ENCODE measurements around the gene FMC1.
"Not testable (repeated sequence)": the region's sequence is repeated elsewhere in the genome, so short reads cannot be mapped to it uniquely, and the experiment has no call there.

FMC1 gene, protein sequence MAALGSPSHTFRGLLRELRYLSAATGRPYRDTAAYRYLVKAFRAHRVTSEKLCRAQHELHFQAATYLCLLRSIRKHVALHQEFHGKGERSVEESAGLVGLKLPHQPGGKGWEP

GRCh38 chr7:139341058-139341775, at the start of gene FMC1:
FMC1 (plus strand) TSS chr7:139341337; CDS start chr7:139341385, 48 bp downstream.
- peak; percentile 89 to 91 for DNase-seq

GRCh38 chr7:139292821-139293220, 48.3 kb upstream of the FMC1 start:
- no peak for DNase-seq

DNA sequence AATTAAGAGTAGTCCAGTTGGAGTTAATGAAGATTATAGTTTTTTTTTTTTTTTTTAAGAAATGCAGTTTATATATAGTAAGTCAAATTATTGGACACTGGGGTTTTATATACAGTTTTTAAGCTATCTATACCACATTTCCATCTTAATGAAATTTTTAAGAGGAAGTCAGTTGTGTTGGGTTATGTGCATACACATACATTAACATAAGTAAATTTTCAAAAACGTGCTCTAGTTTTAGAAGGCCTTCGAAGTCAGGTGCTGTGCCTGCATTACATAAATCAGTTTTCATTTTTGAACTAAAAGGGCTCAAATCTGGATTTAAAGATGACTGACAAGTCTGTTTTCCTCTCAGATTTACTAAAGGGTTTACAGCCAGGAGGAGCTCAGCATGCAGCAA, 47.6 kb upstream of the FMC1 start:
- no peak for DNase-seq

GRCh38 chr7:139294241-139294640, 46.9 kb upstream of the FMC1 start:
- no peak for DNase-seq

GRCh38 chr7:139294951-139295575, 46.1 kb upstream of the FMC1 start:
- no peak for DNase-seq

DNA sequence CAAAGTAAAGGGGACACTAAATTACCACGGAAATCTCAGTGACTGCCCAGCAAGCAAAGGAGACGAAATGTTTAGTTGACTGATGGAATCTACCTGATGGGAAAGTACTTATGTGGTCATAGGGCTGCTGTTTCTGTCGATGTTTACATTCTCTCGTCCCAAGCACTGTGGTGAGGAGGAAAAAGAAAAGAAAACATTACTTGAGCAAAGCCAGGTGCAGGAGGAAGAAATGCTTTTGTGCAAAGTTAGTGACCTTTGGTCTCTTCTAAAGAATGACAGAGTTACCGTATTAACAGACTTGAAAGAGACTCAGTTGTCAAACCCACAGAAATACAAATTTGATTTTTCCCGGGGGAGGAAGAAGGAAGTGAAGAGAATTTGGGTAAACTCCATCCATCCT, 43.3 kb upstream of the FMC1 start:
- no peak for DNase-seq

- DNase-seq = no peak
Observed at GRCh38 chr7:139299296-139299695, 41.8 kb upstream of the FMC1 start.

GRCh38 chr7:139300390-139300789, 40.7 kb upstream of the FMC1 start:
- DNase-seq = no peak

GRCh38 chr7:139304517-139304916, 36.6 kb upstream of the FMC1 start:
- DNase-seq = no peak

DNA sequence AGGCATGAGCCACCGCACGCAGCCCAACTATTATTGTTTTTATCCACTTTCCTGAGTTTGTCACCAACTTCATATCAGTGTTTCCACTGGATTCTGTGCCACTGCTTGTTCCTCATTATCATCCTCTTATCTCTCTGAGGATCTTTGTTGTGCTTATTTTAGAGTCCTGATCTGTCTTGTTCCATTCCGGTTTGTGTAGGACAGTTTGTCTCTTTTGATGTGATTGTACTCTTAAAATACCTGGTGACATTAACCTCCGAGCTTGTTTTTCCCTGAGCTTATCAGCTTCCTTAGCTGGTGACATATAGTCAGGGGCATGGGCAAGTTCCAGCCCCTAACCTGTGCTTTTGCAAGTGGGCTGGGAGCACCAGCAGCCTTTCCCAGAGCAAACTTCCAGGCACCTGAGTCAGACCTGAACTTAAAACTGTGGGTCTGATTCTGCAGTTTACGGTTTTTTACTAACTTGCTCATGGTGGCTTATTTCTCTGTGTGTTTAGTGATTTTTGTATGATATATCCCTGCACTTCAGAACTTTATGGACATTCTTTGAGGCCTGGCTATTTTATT, 23.1 kb upstream of the FMC1 start:
- no peak for DNase-seq

DNA sequence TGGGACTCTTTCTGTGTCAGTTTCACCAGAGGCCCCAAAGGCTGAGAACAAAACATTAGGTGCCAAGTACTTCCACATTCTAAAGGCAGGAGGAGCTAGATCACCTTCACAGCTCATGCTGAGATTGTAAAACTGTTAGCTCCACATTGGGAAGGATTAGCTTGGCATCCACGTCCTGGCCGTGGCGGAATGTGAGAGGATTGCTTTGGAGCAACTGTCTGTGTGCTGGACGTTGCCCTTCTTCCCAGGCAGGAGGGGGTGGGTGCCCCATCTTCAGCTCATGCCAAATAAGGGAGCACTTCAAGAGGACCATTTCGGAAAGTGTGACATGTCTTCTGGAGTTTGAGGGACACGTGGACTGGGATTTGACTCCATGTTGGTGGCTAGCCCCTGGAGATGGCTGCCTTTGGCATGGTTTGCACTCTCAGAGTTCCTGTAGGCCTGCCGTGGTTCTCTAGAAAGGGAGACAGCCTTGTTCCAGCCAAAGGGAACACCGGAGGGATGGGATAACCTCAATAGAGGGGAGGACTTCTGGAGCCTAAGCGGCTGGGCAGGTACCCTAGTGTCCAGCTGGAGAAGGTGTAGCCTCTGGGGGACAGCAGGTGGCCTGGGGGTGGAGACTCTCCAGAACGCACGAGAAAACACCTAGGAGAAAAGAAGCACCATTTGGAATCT, 19.9 kb upstream of the FMC1 start:
- peak in 1 of 2 donors; percentile 8 for DNase-seq

DNA sequence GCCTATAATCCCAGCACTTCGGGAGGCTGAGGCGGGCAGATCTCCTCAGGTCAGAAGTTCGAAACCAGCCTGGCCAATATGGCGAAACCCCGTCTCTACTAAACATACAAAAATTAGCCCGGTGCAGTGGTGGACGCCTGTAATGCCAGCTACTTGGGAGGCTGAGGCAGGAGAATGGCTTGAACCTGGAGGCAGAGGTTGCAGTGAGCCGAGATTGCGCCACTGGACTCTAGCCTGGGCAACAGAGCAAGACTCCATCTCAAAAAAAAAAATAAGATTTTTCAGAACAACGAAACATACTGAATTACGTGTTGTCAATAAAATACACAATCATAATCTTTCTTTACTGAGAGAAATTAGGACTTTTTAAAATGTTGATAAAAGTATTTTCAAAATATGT, 16.4 kb upstream of the FMC1 start:
- DNase-seq = not testable (repeated sequence)

DNA sequence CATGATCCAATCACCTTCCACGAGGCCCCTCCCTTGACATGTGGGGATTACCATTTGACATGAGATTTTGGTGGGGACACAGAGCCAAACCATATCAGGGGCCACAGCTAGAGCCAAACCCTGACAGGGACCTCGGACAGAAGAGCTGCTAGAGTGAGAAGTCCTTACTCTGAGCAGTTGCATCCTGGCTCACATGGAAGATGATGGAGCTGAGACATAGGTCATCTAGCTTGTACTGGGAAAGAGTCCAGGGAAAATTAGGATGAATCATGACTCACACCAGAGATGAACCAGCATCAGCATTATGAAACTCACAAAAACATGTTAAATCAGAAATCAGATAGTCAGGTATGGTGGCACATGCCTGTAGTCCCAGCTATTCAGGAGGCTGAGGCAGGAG, 12.8 kb upstream of the FMC1 start:
- DNase-seq = no peak

GRCh38 chr7:139329119-139329518, 12.0 kb upstream of the FMC1 start:
- no peak for DNase-seq

DNA sequence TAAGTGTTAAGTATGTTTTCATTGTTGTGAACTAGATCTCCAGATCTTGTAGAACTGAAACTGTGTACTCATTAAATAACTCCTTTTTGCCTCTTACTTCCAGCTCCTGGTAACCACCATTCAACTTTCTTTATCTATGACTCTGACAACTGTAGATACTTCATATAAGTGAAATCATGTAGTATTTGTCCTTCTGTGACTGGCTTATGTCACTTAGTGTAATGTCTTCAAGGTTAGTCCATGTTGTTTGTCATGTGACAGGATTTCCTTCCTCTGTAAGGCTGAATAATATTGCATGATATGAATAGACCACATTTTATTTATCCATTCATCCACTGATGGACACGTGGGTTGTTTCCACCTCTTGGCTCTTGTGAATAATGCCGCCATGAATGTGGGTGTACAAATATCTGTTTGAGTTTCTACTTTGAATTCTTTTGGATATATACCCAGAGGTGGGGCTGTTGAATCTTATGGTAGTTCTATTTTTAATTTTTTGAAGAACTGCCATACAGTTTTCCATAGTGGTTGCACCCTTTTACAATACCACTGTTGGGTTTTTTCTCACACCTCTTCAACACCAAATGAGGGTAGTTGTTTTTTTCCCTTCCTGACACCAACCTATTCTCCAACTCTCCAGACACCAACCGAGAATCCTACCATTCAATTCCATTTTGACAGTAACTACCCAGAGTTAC, 10.7 kb upstream of the FMC1 start:
- no peak for DNase-seq

- DNase-seq = no peak
Observed at GRCh38 chr7:139332697-139333359, 8.3 kb upstream of the FMC1 start.

DNA sequence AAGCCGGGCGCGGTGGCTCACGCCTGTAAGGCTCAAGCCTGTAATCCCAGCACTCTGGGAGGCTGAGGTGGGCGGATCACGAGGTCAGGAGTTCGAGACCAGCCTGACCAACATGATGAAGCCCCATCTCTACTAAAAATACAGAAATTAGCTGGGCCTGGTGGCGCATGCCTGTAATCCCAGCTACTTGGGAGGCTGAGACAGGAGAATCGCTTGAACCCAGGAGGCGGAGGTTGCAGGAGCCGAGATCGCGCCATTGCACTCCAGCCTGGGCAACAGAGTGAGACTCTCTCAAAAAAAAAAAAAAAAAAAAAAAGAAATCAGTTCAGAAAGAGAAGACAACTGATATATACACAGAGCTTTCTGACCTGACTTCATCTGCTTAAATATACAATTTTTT, 7.7 kb upstream of the FMC1 start:
- DNase-seq = not testable (repeated sequence)

DNA sequence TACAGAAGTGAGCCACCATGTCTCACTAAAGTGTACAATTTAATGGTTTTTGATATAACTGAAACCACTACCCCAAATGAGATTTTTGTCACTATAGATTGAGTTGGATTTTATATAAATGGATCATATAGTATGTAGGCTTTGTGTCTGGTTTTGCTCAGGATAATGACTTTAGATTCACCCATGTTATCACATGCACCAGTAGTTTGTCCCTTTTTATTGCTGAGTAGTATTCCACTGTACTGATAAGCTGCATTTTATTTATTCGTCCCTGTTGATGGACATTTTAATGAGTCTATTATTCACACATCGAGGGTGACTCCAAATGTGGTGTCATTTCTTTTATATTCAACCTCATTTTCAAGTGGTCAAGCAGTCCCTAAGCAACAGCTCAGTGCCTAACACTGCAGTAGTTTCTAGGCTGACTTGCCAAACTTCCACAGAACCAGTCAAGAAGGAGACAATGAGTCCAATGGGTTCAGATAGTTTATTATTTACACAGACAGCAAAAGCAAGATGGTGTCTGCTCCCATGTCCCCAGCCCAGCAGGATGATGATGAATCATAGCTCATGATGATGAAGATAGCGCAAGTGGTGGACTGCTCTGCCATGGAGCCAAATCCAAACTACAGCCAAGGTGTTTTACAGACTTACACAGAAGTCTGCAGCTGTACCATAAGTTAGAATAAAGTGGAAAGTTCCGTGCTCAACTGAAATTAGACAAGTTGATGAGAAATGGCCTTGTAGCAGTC, 6.6 kb upstream of the FMC1 start:
- no peak for DNase-seq

- DNase-seq = no peak
Observed at GRCh38 chr7:139339025-139339424, 2.1 kb upstream of the FMC1 start.

DNA sequence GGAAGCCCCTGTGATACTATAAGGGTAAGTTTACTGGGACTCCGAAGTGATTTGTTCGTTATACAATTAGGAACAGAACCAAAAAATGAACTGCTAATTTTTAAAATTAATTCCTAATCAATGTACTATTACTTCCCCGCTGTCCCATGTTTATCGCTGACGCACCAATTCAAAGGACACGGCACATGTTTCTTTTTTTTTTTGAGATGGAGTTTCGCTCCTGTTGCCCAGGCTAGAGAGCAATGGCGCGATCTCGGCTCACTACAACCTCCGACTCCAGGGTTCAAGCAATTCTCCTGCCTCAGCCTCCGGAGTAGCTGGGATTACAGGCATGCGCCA, 1.5 kb upstream of the FMC1 start:
- no peak for DNase-seq

DNA sequence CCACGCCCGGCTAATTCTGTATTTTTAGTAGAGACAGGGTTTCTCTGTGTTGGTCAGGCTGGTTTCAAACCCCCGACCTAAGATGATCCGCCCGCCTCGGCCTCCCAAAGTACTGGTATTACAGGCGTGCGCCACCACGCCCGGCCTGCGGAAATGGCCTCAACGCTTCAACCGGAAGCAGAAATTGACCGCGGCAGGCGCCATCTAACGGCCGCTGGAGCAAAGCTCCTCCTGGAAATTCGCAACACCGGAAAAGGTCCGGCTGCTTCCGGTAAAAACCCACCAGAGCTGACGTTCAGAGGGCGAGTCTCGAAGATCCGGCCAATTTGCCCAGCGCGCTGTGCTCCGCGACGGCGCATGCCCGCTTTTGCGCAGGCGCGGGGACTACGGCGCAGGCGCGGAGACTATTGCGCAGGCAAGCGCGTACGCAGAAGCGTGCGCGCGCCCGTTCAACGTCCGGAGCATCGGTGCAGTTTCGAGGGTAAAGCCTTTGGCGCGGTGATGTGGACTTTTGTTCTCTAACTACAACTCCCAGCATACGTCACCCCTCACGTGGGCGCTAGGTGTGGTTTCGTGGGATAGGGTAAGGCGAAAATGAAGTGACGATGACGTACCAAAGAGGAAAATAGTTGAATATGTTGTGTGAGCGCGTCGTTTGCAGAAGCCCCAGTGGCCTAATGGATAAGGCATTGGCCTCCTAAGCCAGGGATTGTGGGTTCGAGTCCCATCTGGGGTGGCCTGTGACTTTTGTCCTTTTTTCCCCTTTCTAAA, 915 bp upstream of the FMC1 start:
- peak; percentile 99 for DNase-seq
